Uterus (tissue), 4 donors: Measurements from ENCODE around the gene LEFTY2. TPM values are rescaled to one million over a fixed set of nuclear protein-coding genes. Genes with fewer than 3 reads are reported as not detected.
"Not testable (repeated sequence)": the region's sequence is repeated elsewhere in the genome, so short reads cannot be mapped to it uniquely, and the experiment has no call there.

ENCODE experiments used
- DNase-seq, 2 donors: peaks; one replicate each; pipeline ENCODE4 v3.0.0-alpha.2; 2019 to 2020
- H3K27ac ChIP-seq, 2 donors: fragments of 200-600 bp; sonication (generic); 1 replicate in 1 of 2; 2 replicates in 1 of 2; pipeline ENCODE4 v1.5.1; 2016 to 2018
- H3K27me3 ChIP-seq, 2 donors: fragments of 200-600 bp; sonication (generic); one replicate each; pipeline ENCODE4 v1.5.1; 2018 to 2019; ENCODE audit warnings: control low read depth in 1 of 2
- H3K36me3 ChIP-seq, 2 donors: fragments of 200-600 bp; sonication (generic); one replicate each; pipeline ENCODE4 v1.5.1; 2019; ENCODE audit warnings: control low read depth in 1 of 2
- H3K4me1 ChIP-seq, 2 donors: fragments of 200-600 bp; sonication (generic); one replicate each; pipeline ENCODE4 v1.5.1; 2018 to 2019; ENCODE audit warnings: control low read depth in 1 of 2
- H3K4me3 ChIP-seq, 2 donors: fragments of 200-600 bp; sonication (generic); 1 replicate in 1 of 2; 2 replicates in 1 of 2; pipeline ENCODE4 v1.5.1; 2018 to 2019; ENCODE audit warnings: mild to moderate bottlenecking in 1 of 2
- H3K9me3 ChIP-seq, 2 donors: fragments of 200-600 bp; sonication (generic); one replicate each; pipeline ENCODE4 v1.5.1; 2019; ENCODE audit warnings: control low read depth in 1 of 2
- CTCF ChIP-seq, 4 experiments: fragments of 200-600 bp in 2 of 4; fragments of 450-650 bp in 2 of 4; sonication (generic) in 2 of 4; IDR thresholded peaks; one replicate each; pipeline ENCODE4 v1.5.1; 2016 to 2019; ENCODE audit warnings: antibody characterized with exemption in 4 of 4, mild to moderate bottlenecking in 2 of 4, moderate library complexity in 1 of 4
- POLR2A ChIP-seq, 2 donors: fragments of 450-650 bp; IDR thresholded peaks; one replicate each; pipeline ENCODE4 v1.6.1; 2016; ENCODE audit warnings: antibody characterized with exemption in 2 of 2, mild to moderate bottlenecking in 1 of 2, moderate library complexity in 1 of 2
- intact Hi-C: fragments of 100-400 bp; cut with DNase I; formaldehyde crosslinking; loops from one replicate; pipeline ENCODE4 v1.15.1; 2023; ENCODE audit warnings: low total_unique reads
- total RNA-seq, 4 donors: library from RNA; depleted of rRNA in 3 of 4; stranded (reverse); fragments of >200 nt in 3 of 4; gene quantifications; one replicate each; pipeline versions ENCODE4 v1.1.0 to v1.2.4, GENCODE V29; 2014 to 2023
- donor health status: DM: yes; HTN: yes; CAD: no.

The LEFTY2 gene
- total RNA-seq, 4 donors from 2014 or later: 6.1 to 41.6 (median 29.5) TPM

GRCh38 chr1:225979421-225979820, 38.4 kb upstream of the LEFTY2 start:
- Histone ChIP-seq H3K27ac (no peak overlapping the region), H3K36me3 (no peaks in the 10 kb centered on the region), H3K9me3 (no peaks in the 10 kb centered on the region), H3K4me3 (no peak overlapping the region), H3K27me3 (no peaks in the 10 kb centered on the region), H3K4me1 (no peaks in the 10 kb centered on the region)
- DNase-seq: no peak
- intact Hi-C loops: loop anchor here (5.0 to 10.0 kb wide), 2 partner anchors 65 to 502 kb away; no protein-coding TSS in a partner anchor
- TF ChIP-seq CTCF (IDR thresholded peaks at IDR 0.05) (no peak), POLR2A (IDR thresholded peaks at IDR 0.05) (no peak)

- no peak overlapping the region for H3K4me3 ChIP-seq
- no peak for DNase-seq
- H3K27ac ChIP-seq: no peak overlapping the region
- intact Hi-C loops: loop anchor here (5.0 to 10.0 kb wide), 2 partner anchors 63 to 501 kb away; no protein-coding TSS in a partner anchor
- no peaks in the 10 kb centered on the region for H3K4me1 ChIP-seq
- TF ChIP-seq POLR2A (IDR thresholded peaks at IDR 0.05) (no peak), CTCF (IDR thresholded peaks at IDR 0.05) (no peak)
- no peaks in the 10 kb centered on the region for H3K9me3 ChIP-seq
- no peaks in the 10 kb centered on the region for H3K27me3 ChIP-seq
- no peaks in the 10 kb centered on the region for H3K36me3 ChIP-seq
Measured at GRCh38 chr1:225977937-225978748, 37.1 kb upstream of the LEFTY2 start.

GRCh38 chr1:225975146-225975545, 34.1 kb upstream of the LEFTY2 start:
- H3K36me3 ChIP-seq, H3K27me3 ChIP-seq, DNase-seq, H3K27ac ChIP-seq, H3K4me3 ChIP-seq, H3K4me1 ChIP-seq, H3K9me3 ChIP-seq: not testable (repeated sequence)
- intact Hi-C loops: loop anchor here (5.0 to 10.0 kb wide), 2 partner anchors 60 to 498 kb away; no protein-coding TSS in a partner anchor

GRCh38 chr1:225974454-225974853, 33.4 kb upstream of the LEFTY2 start:
- intact Hi-C loops: loop anchor here (10.0 kb wide), 1 partner anchor 60 kb away; no protein-coding TSS in a partner anchor
- Histone ChIP-seq H3K36me3 (no peaks in the 10 kb centered on the region), H3K4me1 (no peaks in the 10 kb centered on the region), H3K27ac (no peak overlapping the region), H3K9me3 (no peaks in the 10 kb centered on the region), H3K4me3 (no peak overlapping the region), H3K27me3 (no peaks in the 10 kb centered on the region)
- TF ChIP-seq POLR2A (IDR thresholded peaks at IDR 0.05) (no peak), CTCF (IDR thresholded peaks at IDR 0.05) (no peak)
- DNase-seq: no peak

- no peak for TF ChIP-seq CTCF (IDR thresholded peaks at IDR 0.05)
- TF ChIP-seq POLR2A (IDR thresholded peaks at IDR 0.05): no peak
- no peak overlapping the region for H3K4me3 ChIP-seq
- H3K4me1 ChIP-seq: no peaks in the 10 kb centered on the region
- H3K27me3 ChIP-seq: no peaks in the 10 kb centered on the region
- H3K36me3 ChIP-seq: no peaks in the 10 kb centered on the region
- intact Hi-C loops: loop anchor here (10.0 kb wide), 1 partner anchor 58 kb away; no protein-coding TSS in a partner anchor
- H3K27ac ChIP-seq: no peak overlapping the region
- H3K9me3 ChIP-seq: no peaks in the 10 kb centered on the region
- no peak for DNase-seq
Measured at GRCh38 chr1:225973158-225973557, 32.1 kb upstream of the LEFTY2 start.
